ENCODE data around the gene ATG16L1.

The ATG16L1 gene

DNA sequence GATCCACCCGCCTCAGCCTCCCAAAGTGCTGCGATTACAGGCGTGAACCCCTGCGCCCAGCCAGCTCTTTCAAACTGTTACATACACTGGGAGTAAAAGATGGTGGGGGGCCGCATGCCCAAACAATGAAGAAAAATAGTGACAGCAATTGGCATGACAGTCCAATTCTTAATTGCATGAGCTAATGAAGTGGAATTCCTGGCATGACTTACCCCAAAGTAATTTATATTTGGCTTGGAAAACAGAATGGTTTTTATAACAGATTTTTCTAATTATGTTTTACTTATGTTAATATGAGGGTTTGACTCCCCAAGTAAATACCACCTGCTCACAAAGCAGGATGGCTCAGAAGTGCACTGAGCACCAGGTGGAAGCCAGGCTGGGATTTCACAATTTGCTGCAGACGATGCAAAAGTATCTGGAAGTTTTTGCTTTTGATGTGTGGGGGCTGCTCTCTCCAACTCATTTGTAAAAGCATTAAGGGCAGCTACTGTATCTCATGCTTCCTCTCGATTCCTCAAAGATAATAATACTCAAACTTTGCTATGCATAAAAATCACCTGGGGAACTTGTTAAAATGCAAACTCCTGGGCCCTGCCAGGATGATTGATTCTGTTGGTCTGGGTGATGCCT is 24.0 kb upstream of the ATG16L1 start:
- no peak for DNase-seq (ENCODE audit: low spot score)

DNA sequence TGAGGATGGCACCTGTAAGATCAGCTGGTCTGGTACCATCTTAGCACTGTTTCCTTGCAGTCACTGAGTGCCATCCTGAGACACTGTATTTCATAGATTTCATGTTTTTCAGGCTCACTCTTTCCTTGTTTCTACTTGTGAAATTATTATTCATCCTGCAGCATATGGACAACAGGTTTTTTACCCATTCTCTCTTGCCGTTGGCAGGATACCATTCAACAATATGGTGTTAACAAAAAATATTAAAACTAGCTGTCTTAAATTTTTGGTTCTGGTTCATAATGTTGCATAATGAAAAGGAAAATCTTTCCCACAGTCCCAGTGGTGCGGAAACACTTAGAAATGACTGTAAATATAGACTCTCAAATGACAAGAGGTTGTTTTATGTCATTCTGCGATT is 23.1 kb upstream of the ATG16L1 start:
- DNase-seq (ENCODE audit: low spot score) = no peak

DNA sequence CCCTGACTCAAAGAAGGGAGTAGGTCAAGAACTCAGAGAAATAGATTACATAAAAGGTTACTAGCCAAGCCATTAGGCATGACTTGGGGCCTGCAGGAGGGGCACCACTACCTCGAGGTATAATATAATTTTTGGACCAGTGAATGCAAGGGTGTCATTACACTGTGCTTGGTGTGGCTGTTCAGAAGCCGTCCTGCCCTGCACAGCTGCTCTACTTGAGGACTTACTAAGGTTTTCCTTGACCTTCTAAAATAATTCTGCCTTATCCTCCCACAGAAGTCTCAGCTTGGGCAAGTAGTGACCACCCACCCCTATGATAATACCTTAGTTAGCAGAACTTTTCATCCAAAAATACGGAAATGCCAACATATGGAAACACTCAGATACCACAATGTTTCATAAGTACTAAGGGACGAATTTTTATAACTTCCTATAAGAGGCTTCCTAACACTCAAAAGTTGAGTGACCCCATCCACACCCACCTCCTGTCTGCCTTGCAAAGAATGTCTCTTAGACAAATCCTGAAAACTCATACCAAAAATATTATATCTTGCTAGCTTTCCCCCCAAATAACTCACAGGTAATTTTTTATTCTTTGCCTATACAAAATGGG is 17.7 kb upstream of the ATG16L1 start:
- no peak for DNase-seq (ENCODE audit: low spot score)

DNA sequence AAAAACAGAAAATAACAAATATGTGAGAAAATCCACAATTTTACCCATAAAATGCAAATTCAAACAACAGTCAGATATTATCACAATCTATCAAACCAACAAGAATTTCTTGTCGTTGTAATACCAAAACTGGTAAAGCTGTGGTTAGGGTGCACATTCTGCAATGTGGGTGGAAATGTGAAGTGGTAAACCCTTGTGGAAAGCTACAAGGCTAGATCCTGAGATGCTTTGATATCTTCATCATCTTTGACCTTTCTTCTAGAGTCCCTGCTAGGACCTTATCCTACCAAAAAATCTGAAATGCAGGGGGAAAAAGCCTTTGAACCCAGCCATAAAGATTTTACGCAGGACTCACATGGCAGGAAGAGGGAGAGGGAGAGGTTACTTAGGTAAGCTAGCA is 17.2 kb upstream of the ATG16L1 start:
- no peak for DNase-seq (ENCODE audit: low spot score)

DNA sequence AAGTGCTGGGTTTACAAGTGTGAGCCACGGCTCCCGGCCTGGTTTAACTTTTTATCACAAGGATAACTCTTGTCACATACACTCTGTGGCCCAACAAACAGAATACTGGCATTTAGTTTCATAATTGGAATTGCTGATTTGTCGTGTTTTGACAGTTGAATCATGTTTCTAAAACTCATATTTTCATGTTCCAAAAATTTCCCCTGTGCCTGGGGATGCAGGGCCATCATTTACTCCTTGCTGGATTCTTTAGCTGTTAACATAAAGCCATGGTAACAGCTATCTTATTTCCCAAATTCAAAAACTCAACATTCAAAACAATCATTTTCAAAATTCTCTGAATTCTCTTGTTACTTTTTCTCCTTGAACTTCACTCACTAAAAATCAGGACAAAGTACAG is 16.5 kb upstream of the ATG16L1 start:
- DNase-seq (ENCODE audit: low spot score) = no peak

DNA sequence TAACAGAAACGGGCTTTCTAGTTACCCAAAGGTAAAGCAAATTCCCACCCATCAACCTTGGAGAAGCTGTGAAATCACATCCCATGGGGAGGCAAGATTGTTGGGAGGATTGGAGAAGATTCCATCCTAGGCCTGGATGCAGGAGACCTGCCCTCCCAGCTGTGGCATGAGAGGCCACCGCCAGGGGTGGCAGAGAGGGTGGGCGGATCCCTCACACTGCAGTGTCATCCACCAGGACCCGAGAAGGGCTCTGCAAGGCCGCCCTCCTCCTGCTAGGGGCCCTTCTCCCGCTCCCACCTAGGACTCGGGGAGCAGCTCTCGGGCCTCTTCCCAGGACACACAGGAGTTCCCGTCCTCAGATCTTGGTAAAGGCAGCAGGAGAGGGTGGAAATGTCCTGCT is 15.5 kb upstream of the ATG16L1 start:
- DNase-seq (ENCODE audit: low spot score) = no peak

DNA sequence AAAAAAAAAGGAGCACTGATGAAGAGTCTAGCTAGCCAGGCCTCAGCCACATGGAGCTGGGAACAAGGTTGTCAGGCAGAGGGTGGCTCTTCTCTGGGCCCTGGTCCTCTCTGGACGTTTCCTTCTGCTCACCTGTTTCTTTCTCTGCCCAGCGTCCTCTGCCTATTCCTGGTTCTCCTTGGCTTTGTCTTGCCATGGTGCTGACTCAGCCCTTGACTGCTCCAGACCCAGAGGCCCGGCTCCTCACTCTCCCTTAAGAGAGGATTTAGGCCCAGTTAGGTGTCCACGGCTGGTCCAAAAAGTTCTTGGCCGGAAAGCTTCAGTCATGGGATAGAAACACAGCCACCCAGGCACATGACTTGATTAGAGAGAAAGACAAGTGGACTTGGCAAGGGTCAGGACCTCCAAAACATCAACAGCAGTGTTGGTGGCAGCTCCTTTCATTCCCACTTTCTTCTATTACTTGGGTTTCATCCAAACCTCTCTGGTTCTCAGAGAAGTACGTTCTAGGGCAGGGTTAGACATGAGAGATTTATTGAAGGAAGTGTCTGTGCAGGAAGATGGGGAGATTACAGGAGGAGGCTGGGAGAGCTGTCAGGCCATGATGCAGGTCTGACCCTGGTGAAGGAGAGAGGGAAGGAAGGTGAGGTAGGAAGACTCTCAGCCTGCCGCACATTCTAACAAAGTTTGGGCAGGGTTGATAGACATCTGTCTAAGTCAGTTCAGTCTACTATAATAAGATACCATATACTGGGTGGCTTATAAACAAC is 14.5 kb upstream of the ATG16L1 start:
- DNase-seq (ENCODE audit: low spot score) = no peak

DNA sequence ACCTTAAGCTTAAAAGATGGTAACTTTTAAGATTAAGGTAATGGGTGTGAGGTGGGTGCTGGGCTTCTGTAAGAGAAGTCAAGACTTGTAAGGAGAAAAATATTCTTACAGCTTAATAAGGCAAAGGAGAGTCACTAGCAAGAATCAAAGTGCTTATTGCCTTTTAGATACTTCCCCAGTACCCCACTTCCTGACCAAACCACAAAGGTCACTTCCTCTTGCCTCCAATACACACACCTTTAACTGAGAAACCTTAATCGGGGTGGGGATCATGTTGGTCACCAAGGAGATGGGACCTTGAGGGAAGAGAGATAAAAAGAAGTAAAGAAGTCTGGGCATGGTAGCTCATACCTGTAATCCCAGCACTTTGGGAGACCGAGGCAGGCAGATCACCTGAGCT is 10.6 kb upstream of the ATG16L1 start:
- DNase-seq (ENCODE audit: low spot score) = no peak

DNA sequence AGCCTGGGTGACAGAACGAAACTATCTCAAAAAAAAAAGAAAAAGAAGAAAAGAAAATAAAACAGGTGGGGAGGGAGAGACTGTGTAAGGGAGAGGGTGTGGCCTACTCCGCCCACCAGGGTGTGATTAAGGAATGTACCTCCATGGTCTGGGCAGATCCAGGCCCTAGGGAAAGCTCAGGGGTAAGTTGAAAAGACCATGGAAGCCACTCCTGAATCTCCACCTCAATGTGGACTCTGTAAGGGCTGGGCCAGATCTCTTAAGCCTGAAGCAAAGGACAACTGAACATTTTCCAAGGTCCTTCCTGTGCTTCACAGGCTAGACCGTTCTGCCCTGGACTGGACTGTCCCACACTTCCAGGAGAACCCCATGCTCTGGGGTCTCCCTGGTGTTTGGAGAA is 9.7 kb upstream of the ATG16L1 start:
- DNase-seq (ENCODE audit: low spot score) = no peak

DNA sequence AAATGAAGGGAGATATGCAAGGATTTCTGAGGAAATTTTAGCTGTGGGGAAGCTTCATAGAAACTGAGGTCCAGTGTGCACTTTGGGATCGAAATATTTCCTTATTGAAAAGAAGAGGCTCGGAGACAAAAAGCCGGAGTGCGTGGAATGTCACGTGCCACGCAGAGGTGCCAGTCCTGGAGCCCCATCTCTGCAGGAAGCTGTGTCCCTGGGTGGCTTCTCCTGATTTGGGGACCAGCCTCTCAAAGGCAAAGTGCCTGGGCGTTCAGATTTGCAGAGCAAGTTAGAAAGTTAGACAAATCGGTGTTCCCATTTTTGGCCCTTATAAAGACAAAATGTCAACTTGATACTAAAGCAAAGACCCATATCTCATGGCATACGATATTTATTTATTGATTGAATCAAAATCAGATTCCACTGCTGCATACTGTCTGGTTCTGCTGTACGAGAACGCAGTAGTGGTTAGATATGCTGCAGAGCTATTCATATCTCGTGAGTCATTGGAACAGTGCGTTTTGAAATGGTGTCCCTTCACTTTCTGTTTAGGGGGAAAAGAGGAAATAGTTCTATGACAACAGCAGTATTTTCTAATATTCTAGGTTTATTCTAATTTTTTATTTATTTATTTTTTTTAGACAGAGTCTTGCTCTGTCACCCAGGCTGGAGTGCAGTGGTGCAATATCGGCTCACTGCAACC is 9.1 kb upstream of the ATG16L1 start:
- peak; percentile 43 for DNase-seq (ENCODE audit: low spot score)

DNA sequence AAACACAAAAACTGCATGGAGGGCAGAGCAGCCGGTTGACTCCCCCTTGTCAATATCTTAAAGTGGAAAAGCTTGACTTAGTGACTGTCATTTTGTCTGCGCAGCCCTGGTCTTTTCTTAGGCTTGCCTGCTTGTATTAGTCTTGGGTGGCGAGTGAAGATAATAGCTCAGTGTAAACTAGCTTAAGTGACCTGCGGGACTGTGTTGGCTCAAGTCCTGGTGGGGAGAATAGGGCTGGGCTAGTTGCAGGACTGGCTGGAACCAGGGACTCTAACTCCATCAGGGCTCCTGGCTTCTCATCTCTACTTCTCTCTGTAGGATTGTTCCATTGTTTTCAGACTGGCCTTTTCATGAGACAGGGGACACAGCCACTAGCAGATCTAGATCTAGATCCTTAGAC is 8.1 kb upstream of the ATG16L1 start:
- no peak for DNase-seq (ENCODE audit: low spot score)

DNA sequence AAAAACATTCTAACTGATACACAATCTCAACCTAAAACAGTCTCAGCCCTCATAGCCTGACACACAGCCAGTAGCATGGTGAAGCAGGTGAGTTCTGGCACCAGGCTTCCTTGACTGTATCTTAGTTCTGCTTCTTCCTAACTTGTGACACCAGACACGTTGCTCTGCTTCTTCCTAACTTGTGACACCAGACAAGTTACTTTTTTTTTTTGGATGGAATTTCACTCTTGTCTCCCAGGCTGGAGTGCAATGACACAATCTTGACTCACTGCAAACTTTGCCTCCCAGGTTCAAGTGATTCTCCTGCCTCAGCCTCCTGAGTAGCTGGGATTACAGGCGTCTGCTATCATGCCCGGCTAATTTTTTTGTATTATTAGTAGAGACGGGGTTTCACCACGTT is 6.7 kb upstream of the ATG16L1 start:
- no peak for DNase-seq (ENCODE audit: low spot score)

DNA sequence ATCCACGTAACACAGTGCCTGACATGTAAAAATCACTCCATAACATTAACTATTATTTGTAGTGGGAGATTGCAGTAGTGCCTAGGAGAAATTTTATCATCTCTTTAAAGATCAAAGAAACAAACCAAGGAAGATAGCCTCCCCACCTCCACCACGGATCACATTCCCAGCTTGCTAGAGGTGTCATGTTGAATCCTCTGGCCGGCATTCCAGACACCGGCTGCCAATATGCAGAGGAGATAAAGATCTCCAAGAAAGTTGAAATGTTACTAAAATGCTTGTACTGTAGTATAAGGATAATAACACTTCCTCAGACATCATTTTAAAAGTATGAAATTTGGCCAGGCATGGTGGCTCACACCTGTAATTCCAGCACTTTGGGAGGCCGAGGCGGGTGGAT is 6.1 kb upstream of the ATG16L1 start:
- no peak for DNase-seq (ENCODE audit: low spot score)

DNA sequence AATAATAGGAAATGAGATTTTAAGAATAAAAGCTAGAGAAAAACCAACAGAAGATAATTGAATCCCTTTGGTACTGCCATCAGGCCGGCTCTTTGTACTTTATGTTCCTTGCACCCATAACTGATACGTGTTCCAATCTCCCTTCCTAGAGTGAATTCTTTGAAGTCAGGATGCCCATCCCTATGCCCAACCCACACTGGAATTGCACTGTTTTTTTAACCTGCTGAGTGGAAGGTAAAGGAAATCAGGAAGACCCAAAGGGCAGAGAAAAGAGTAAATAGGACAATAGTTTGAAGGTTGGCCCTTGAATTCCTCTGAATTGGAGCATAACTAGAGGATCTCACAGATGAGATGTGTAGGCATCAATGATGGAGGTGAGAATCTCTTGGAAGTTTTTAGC is 4.4 kb upstream of the ATG16L1 start:
- no peak for DNase-seq (ENCODE audit: low spot score)

DNA sequence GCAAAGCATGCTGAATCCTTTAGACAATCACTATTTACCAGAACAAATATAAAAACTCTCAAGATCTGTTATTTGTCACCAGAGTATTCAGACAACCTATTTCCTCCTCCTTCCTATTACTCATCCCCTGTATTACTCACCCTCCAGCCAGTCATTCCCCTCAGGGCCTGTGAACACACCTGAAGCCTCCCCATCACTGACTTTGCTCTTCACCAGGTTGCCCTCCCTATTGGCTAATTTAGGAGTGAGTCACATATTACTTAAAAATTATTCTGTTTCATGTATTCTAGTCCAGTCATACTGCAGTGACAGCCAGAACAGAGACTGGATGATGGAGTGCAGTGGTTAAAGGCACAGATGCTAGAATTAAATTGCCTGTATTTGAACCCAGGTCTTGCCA is 3.7 kb upstream of the ATG16L1 start:
- DNase-seq (ENCODE audit: low spot score) = no peak

DNA sequence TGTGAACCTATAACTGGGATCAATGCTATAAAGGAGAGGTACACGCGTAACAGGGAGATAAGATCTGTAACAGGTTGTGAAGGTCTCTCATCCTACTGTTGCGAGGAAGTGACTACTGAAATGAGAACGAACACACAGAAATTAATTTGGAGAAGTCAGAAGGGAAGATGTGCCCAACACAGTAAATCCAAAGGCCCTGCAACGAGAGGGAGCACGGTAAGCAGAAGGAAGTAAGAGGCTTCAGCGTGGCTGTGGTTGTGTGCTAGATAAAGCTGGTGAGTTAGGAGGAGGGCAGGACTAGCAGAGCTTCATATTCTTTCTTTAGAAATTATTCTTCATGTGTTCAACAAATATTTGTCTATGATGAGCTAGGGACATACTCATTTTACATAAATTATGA is 2.5 kb upstream of the ATG16L1 start:
- peak; percentile 56 for DNase-seq (ENCODE audit: low spot score)

DNA sequence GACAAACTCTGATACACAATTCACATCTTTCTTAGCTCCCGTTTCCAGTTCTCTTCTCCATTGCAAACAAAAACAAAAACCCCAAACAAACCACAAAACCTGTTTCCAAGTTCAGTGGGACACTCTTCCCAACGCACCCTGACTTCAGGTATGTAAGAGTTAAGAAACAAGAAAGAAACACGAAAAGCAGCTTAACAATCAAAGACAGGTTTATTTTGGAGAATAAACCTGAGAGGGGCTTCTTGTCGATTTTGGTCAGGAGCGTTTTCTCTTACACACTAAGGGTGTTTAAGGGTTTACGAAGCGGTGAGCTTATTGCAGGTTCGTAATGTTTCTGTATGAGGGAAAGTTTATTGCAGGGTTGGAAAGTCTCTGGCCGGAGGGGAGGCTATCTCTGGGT is 905 bp upstream of the ATG16L1 start:
- DNase-seq (ENCODE audit: low spot score) = no peak

DNA sequence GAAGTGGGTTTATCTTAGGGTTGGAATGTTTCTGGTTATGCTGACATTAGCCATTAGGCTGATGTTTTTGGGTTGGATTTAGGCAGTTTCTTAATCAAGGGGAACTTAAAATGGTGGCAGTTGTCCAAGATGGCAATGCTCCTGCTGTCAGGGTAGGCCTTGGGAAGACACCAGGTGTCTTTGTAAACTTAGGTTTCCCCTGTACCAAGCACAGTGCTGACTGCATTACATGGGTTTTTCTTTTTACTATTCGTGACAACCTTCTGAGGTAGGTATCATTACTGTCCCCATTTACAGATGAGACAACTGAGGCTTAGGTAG is 528 bp upstream of the ATG16L1 start:
- DNase-seq (ENCODE audit: low spot score) = no peak

DNA sequence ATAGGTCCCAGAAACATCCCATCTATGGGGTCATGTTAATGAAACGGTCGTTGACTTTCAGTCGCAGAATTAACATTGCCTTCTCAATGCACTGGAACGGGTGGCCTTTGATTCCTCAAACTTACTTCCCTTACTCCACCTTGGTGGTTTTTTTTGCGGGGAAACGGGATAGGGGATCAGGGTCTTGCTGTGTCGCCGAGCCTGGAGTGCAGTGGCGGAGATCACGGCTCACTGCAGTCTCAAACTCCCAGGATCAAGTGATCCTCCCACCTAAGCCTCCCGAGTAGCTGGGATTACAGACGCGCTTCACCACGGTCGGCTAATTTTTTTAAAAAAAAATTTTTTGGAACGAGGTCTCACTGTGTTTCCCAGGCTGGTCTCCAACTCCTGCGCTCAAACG is 754 bp downstream of the ATG16L1 start:
- peak; percentile 12 for DNase-seq (ENCODE audit: low spot score)

DNA sequence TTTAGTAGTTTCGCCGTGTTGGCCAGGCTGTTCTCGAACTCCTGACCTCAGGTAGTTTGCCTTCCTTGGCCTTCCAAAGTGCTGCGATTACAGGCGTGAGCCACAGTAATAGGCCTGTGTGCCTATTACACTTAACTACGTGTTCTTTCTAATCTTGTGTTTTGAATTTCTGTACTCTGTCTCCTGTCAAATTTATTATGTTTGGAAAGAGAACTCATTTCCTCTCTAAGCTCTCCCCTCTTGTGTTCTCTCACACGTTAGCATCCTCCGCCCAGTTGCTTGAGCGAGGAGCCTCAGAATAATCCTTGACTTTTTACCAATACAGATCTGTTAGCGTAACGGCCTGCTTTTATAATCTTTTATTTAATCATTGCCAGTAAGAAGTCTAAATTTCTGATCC is 3.7 kb downstream of the ATG16L1 start:
- DNase-seq (ENCODE audit: low spot score) = no peak

DNA sequence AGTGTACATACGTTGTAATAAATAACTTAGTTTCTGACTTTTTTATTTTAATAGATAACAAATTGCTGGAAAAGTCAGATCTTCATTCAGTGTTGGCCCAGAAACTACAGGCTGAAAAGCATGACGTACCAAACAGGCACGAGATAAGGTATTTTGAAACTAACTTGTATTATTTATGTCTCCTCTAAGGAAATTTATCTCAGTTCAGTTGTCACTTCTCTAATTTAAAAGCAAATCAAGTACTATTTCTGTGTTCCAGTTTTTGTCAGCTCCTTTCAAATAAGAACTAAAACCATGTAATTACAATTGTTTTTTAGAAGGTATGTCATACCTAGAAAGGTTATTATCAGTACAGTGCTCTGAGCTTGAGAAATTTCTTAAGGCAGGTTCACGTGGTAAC is 4.6 kb downstream of the ATG16L1 start:
- no peak for DNase-seq (ENCODE audit: low spot score)

DNA sequence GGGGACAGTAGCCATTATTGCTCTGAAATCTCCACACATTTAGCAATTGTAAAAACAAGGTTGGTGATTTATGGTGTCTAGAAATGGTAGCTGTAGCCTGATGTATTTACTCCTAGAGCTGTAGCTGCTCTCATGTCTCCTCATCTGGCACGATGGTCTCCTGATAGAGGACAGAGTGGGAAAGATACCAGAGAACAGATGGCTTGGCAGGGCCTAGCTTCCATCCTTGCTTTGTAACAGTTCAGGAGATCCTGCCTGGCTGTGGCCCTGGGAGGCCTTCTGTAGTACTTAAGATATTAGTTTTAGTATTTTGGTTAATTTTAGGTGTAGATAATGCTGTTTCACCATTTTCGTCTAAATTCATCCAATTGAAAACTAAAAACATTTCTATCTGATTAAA is 6.7 kb downstream of the ATG16L1 start:
- DNase-seq (ENCODE audit: low spot score) = peak; percentile 31

DNA sequence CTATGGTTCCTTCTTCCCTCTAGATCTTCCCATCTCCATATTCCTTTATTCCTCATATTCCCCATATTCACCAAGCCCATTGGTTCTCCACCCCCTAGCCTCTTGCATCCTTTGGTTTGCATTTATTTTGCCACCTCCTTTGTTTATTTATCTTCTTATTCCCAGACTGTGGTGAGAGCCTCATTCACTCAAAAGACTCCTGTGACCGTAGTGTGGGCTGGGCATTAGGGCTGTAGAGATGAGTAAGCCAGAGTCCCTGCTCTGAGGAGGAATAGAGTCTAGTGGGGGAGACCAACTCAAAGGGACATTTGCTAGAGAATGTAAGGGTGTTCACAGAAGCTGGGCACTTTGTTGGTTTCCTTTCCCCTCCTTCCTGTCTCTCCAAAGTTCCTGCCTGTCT is 8.3 kb downstream of the ATG16L1 start:
- no peak for DNase-seq (ENCODE audit: low spot score)
